HEK293T (cell line): ENCODE data around the gene CFLAR.

ENCODE experiments used
- CTCF ChIA-PET: fragments of 350-600 bp; formaldehyde crosslinking; extraction: SDS; loops from one replicate; lab custom pipeline; 2021; ENCODE audit warnings: antibody characterized with exemption, inconsistent platforms; lab: Yijun Ruan, JAX
- POLR2A ChIA-PET: fragments of 350-600 bp; formaldehyde crosslinking; extraction: SDS; loops from one replicate; lab custom pipeline; 2020; ENCODE audit warnings: antibody characterized with exemption, inconsistent platforms; lab: Yijun Ruan, JAX
- DNase-seq: peaks from one replicate; pipeline ENCODE4 v3.0.0; 2012; ENCODE audit warnings: mixed read lengths; ENCODE audit errors: extremely low spot score
- ARNT ChIP-seq: fragments of 450-650 bp; IDR thresholded peaks from 2 replicates; pipeline ENCODE4 v1.6.1; 2017; ENCODE audit warnings: mild to moderate bottlenecking
- BHLHE40 ChIP-seq: fragments of 450-650 bp; IDR thresholded peaks from 2 replicates; pipeline ENCODE4 v1.6.1; 2016; ENCODE audit warnings: mild to moderate bottlenecking, moderate library complexity, borderline replicate concordance
- CTBP1 ChIP-seq: fragments of 450-650 bp; IDR thresholded peaks from 2 replicates; pipeline ENCODE4 v1.6.1; 2016; ENCODE audit warnings: borderline replicate concordance
- ELF4 ChIP-seq: fragments of 450-650 bp; IDR thresholded peaks from 2 replicates; pipeline ENCODE4 v1.6.1; 2017; ENCODE audit warnings: antibody characterized with exemption
- FOXA1 ChIP-seq: fragments of 450-650 bp; IDR thresholded peaks from 2 replicates; pipeline ENCODE4 v1.6.1; 2016; ENCODE audit warnings: mild to moderate bottlenecking
- FOXK2 ChIP-seq: fragments of 450-650 bp; IDR thresholded peaks from 2 replicates; pipeline ENCODE4 v1.6.1; 2016; ENCODE audit warnings: mild to moderate bottlenecking
- FOXM1 ChIP-seq: fragments of 450-650 bp; IDR thresholded peaks from 2 replicates; pipeline ENCODE4 v1.6.1; 2017; ENCODE audit warnings: mild to moderate bottlenecking, borderline replicate concordance
- HDGF ChIP-seq: fragments of 450-650 bp; IDR thresholded peaks from 2 replicates; pipeline ENCODE4 v1.6.1; 2017; ENCODE audit warnings: antibody characterized with exemption, borderline replicate concordance
- L3MBTL2 ChIP-seq: fragments of 450-650 bp; conservative IDR thresholded peaks from 2 replicates; pipeline ENCODE4 v1.6.1; 2016; ENCODE audit warnings: mild to moderate bottlenecking
- LEF1 ChIP-seq: fragments of 450-650 bp; IDR thresholded peaks from 2 replicates; pipeline ENCODE4 v1.6.1; 2017; ENCODE audit warnings: mild to moderate bottlenecking, borderline replicate concordance
- NFRKB ChIP-seq: fragments of 450-650 bp; IDR thresholded peaks from 2 replicates; pipeline ENCODE4 v1.6.1; 2016; ENCODE audit warnings: mild to moderate bottlenecking, moderate library complexity
- SP1 ChIP-seq: fragments of 450-650 bp; IDR thresholded peaks from 2 replicates; pipeline ENCODE4 v1.6.1; 2017
- SUZ12 ChIP-seq: fragments of 450-650 bp; IDR thresholded peaks from 2 replicates; pipeline ENCODE4 v1.6.1; 2016; ENCODE audit warnings: mild to moderate bottlenecking
- TARDBP ChIP-seq: fragments of 450-650 bp; IDR thresholded peaks from 2 replicates; pipeline ENCODE4 v1.6.1; 2016
- ZNF384 ChIP-seq: fragments of 450-650 bp; IDR thresholded peaks from 2 replicates; pipeline ENCODE4 v1.6.1; 2016
- TF ChIP-seq, protein P1 (sequence below): fragments of 450-650 bp; IDR thresholded peaks from 2 replicates; pipeline ENCODE4 v1.6.1; 2016

CFLAR gene

GRCh38 chr2:201196803-201197202 lies 80.8 kb downstream of the CFLAR start:
- no peak for DNase-seq
- TF ChIP-seq ZNF384 (no peak), NFRKB (no peak), CTBP1 (no peak), LEF1 (no peak), TARDBP (no peak), FOXA1 (no peak), SUZ12 (no peak), ELF4 (no peak), HDGF (no peak), SP1 (no peak), FOXM1 (no peak), ARNT (no peak), BHLHE40 (no peak), L3MBTL2 (no peak), FOXK2 (no peak)
- TF ChIP-seq, protein P1, sequence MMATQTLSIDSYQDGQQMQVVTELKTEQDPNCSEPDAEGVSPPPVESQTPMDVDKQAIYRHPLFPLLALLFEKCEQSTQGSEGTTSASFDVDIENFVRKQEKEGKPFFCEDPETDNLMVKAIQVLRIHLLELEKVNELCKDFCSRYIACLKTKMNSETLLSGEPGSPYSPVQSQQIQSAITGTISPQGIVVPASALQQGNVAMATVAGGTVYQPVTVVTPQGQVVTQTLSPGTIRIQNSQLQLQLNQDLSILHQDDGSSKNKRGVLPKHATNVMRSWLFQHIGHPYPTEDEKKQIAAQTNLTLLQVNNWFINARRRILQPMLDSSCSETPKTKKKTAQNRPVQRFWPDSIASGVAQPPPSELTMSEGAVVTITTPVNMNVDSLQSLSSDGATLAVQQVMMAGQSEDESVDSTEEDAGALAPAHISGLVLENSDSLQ, result no peak
- POLR2A ChIA-PET, result no interaction called here
- CTCF ChIA-PET, result no interaction called here

DNA sequence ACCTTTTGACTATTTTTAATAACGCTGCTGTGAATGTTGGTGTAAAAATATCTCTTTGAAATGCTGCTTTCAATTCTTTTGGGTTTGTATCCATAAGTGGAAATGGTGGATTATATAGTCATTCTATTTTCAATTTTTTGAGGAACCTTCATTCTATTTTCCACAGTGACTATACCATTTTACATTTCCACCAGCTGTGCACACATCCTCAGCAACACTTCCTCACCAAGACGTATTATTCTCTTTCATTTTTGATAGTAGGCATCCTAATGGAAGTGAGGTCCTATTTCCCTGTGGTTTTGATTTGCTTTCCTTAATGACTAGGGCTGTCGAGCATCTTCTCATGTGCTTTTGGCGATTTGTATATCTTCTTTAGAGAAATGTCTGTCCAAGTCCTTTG lies 81.8 kb downstream of the CFLAR start:
- TF ChIP-seq HDGF (no peak), NFRKB (no peak), SUZ12 (no peak), ZNF384 (no peak), TARDBP (no peak), FOXM1 (no peak), CTBP1 (no peak), SP1 (no peak), L3MBTL2 (no peak), BHLHE40 (no peak), FOXK2 (no peak), ELF4 (no peak), LEF1 (no peak), FOXA1 (no peak), ARNT (no peak)
- TF ChIP-seq, protein P1, result no peak
- ChIA-PET POLR2A (no interaction called here), CTCF (interaction anchor here (0.7 kb wide), 1 partner anchor 154 kb away, joined by 5 read pairs; no protein-coding TSS in a partner anchor)
- DNase-seq, result no peak

- TF ChIP-seq FOXM1 (no peak), TARDBP (no peak), ARNT (no peak), CTBP1 (no peak), FOXA1 (no peak), FOXK2 (no peak), L3MBTL2 (no peak), LEF1 (no peak), SP1 (no peak), HDGF (no peak), BHLHE40 (no peak), NFRKB (no peak), ZNF384 (no peak), ELF4 (no peak), SUZ12 (no peak)
- TF ChIP-seq, protein P1, result no peak
- no peak for DNase-seq
- CTCF ChIA-PET, result no interaction called here
- POLR2A ChIA-PET, result no interaction called here
These were observed 83.9 kb downstream of the CFLAR start for GRCh38 chr2:201199847-201200246.

DNA sequence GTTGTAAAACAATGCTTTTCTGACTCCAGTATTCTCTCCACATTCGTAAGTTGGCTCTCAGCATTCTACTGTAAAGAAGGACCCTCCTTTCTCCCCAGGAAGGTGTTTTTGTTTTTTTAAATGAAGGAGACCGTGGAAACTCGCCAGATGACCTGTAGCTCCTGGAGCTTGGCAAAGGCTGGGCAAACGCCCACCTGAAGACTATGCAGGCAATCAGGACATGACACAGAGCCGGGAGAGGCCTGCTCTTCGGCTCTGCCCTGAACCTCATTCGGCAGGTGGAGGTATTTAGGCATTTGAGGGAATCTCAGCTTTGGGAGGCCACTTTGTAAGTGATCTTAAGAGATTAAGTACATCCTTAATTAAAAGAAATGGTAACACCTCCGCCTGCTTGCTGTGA lies 84.4 kb downstream of the CFLAR start:
- DNase-seq, result no peak
- CTCF ChIA-PET, result no interaction called here
- TF ChIP-seq ZNF384 (no peak), HDGF (no peak), BHLHE40 (no peak), CTBP1 (no peak), FOXM1 (no peak), FOXA1 (no peak), SUZ12 (no peak), LEF1 (no peak), L3MBTL2 (no peak), NFRKB (no peak), ARNT (no peak), SP1 (no peak), TARDBP (no peak), FOXK2 (no peak), ELF4 (no peak)
- TF ChIP-seq, protein P1, result no peak
- POLR2A ChIA-PET, result no interaction called here

- CTCF ChIA-PET, result no interaction called here
- no peak for TF ChIP-seq L3MBTL2
- no peak for TF ChIP-seq ZNF384
- no peak for TF ChIP-seq HDGF
- TF ChIP-seq ELF4, result no peak
- no peak for TF ChIP-seq TARDBP
- TF ChIP-seq, protein P1, result no peak
- TF ChIP-seq FOXK2, result no peak
- no peak for TF ChIP-seq ARNT
- TF ChIP-seq LEF1, result no peak
- no peak for DNase-seq
- POLR2A ChIA-PET, result no interaction called here
These were observed 85.4 kb downstream of the CFLAR start for GRCh38 chr2:201201371-201201770.
